NCI-H1417 (cell line): Measurements from ENCODE around the gene FUCA1.
"Not testable (repeated sequence)": the region's sequence is repeated elsewhere in the genome, so short reads cannot be mapped to it uniquely, and the experiment has no call there.

Experiments
- DNase-seq, 3 experiments: peaks; one replicate each; lab custom pipeline; 2025; lab: John Stamatoyannopoulos, UW

FUCA1 gene

DNA sequence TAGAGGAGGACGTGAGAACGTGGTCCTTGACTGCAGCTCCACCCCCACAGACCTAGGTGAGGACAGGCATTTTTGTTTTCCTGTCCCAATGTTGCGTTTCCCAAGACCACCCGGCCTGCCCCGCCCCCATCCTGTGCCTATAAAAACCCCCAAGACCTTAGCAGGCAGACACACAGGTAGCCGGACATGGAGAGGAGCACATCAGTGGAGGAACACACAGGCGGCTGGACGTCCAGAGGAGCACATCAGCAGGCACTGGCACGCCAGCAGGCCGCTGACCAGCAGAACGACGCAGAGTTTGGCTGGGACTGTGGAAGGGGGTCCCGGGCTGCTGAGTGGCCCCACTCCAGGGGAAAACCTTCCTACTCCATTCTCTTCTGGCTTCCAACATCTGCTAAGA lies 30.2 kb downstream of the FUCA1 start:
- DNase-seq, result no peak

DNA sequence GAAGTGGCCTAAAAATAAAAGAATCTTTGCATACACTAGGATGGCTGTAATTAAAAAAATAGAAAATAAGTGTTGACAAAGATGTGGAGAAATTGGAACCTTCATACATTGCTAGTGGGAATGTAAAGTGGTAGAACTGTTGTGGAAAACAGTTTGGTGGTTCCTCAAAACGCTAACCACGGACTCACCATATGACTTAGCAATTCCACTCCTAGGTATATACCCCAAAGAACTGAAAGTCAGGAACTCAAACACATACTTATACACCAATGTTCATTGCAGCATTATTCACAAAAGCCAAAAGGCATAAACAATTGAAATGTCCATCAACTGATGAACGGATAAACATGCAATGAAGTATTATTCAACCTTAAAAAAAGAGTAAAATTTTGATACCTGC lies 32.1 kb downstream of the FUCA1 start:
- DNase-seq, result no peak

GRCh38 chr1:23834156-23834555 lies 33.9 kb downstream of the FUCA1 start:
- not testable (repeated sequence) for DNase-seq

GRCh38 chr1:23827717-23828116 lies 40.4 kb downstream of the FUCA1 start:
- no peak for DNase-seq

DNA sequence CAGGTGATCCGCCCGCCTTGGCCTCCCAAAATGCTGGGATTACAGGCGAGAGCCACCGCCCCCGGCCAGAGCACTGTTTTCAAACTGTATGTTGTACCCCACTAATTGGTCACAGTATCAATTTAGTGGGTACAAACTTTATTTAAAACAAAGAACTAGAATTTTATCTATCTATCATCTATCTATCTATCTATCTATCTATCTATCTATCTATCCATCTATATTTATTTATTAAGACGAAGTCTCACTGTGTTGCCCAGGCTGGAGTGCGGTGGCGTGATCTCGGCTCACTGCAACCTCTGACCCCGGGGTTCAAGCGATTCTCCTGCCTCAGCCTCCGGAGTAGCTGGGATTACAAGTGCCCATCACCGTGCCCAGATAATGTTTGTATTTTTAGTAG lies 41.5 kb downstream of the FUCA1 start:
- DNase-seq, result not testable (repeated sequence)

DNA sequence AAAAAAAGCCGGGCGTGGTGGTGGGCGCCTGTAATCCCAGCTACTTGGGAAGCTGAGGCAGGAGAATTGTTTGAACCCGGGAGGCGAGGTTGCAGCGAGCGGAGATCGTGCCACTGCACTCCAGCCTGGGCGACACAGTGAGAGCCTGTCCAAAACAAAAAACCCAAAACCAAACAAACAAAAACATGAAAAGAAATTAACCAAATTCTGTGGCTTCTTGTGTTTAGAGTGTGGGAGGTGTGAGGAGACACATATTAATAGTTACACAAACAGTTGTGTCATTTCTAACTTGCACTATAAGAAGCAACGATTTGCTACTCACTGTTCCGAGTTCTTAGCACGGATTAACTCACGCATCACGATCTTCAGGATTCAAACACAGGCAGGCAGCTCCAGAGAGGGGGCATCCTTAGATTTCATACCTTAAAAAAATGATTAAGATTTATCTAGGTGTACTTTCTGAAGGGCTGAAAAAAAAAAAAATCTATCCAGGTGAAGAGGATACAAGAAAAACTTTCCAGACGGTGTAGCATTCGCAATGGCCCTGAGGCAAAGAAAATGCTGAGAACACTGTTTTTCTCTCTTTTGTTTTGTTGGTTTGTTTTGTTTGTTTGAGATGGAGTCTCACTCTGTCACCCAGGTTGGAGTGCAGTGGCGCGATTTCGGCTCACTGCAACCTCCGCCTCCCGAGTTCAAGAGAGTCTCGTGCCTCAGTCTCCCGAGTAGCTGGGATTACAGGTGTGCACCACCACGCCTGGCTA lies 42.1 kb downstream of the FUCA1 start:
- DNase-seq, result no peak

DNA sequence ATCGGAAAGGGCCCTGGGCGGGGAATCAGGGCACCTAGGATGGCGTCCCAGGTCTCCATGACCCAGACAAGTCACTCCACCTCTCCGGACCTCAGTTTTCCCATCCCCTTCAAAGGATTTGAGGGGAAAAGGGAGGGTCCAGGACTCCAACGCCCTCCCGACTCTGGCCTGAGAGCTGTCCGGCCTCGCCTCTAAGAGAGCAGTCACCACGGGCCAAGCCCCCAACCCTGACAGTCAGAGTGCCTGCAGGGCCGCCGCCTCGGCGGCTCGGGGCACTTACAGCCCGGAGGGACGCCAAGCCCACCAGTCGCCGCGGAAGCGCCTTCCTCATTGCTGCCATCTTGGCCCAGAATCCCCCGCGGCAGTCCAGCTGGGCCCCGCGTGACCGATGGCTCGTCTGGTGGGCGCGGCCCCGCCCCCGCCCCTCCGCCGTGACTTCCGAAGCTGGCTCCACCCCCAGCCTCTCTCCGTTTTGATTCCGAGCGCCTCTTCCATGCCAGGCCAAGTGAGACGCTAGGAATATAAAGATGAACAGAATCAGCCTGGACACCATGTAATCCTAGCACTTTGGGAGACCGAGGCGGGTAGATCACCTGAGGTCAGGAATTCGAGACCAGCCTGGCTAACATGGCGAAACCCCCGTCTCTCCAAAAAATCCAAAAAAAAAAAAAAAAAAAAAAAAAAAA lies 42.9 kb downstream of the FUCA1 start, which contains the start of gene HMGCL:
TSS of gene HMGCL (minus strand) at position 354 of the 686 bp plus-strand sequence. CDS start at position 340, 14 bp downstream.
- DNase-seq, result peak; percentile 89 to 93 (median 91)

GRCh38 chr1:23824711-23825075 lies 43.4 kb downstream of the FUCA1 start:
- no peak for DNase-seq

- DNase-seq, result no peak
These were observed 44.3 kb downstream of the FUCA1 start for GRCh38 chr1:23823767-23824166.

GRCh38 chr1:23817633-23818032 lies 50.5 kb downstream of the FUCA1 start:
- DNase-seq, result no peak

GRCh38 chr1:23816906-23817305 lies 51.2 kb downstream of the FUCA1 start:
- DNase-seq, result no peak

DNA sequence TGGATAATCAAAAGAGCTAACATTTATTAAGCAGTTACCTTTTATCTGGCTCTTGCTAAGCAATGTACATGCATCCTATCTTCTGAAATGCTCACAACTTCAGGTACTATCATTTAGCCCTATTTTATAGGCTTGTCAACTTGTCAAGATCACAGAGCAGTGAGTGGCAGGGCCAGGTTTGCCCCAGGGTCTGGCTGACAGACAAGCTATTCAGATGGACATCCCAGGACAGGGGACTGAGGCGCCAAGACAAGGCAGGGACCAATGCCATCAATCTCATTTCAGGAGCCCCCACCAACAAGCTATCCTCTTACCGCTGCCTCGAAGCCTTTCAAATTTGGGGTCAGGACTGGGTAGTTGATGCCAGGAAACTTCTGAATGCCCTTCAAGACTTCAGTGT lies 51.7 kb downstream of the FUCA1 start:
- no peak for DNase-seq

- DNase-seq, result no peak
These were observed 54.1 kb downstream of the FUCA1 start for GRCh38 chr1:23814016-23814415.

- DNase-seq, result peak in 2 of 3 experiments; percentile 5 to 14
These were observed 57.1 kb downstream of the FUCA1 start for GRCh38 chr1:23810818-23811540.

DNA sequence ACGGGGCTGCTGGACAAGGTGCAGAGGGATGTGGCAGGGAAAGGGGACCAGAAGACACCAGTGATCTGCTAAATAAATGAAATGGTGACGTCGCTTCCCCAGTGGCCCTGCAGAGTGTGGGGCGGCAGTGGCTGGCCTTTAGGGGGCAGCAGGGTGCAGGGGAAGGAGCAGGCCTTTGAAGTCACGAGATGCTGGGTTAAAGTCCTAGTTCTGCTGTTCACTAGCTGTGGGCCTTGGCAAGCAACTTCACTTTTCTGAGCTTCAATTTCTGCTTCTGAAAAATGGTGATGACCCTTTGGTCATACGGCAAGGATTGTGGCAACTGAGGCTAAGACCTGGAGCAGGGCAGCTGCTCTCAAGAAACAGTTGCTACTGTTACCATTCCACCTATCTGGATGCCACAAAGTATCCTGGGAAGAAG lies 58.3 kb downstream of the FUCA1 start:
- DNase-seq, result peak; percentile 36 to 58 (median 52)

DNA sequence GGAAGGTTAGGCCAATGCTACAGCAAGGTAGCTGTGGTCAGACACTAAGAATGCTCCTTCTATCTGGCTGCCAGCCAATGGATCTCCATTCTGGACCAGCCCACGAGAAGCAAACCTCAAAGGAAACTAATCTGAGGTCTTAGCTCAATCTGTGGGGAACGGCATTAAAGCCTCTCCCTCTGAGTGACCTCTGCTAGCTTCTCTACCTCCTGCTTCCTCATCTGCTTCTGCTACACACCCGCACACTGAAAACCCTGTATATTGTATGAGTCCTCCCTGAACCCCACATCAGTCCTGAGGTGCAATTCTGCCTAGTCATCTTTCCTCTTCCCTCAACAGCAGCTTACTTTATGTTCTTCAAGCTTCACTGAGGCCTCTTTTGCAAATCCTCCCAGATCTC lies 60.6 kb downstream of the FUCA1 start:
- DNase-seq, result no peak

DNA sequence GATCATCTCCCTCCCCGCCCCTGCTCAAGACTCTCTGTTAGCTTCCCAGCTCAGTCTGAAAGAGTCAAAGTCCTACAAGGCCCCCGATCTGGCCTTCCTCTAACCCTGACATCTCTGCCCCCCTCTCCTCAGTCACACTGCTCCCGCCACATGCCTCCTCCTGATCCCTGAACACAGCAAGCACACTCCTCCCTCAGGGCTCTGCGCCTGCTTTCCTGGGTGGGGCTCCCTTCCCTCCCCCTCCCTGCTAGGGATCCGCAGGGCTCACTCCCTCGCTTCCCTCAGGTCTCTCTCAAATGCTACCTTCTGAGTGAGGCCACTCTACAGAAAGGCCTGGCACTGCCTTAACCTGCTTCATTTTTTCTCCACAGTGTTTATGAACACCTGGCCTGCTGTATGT lies 61.8 kb downstream of the FUCA1 start:
- DNase-seq, result no peak

- DNase-seq, result no peak
These were observed 63.1 kb downstream of the FUCA1 start for GRCh38 chr1:23805025-23805424.

DNA sequence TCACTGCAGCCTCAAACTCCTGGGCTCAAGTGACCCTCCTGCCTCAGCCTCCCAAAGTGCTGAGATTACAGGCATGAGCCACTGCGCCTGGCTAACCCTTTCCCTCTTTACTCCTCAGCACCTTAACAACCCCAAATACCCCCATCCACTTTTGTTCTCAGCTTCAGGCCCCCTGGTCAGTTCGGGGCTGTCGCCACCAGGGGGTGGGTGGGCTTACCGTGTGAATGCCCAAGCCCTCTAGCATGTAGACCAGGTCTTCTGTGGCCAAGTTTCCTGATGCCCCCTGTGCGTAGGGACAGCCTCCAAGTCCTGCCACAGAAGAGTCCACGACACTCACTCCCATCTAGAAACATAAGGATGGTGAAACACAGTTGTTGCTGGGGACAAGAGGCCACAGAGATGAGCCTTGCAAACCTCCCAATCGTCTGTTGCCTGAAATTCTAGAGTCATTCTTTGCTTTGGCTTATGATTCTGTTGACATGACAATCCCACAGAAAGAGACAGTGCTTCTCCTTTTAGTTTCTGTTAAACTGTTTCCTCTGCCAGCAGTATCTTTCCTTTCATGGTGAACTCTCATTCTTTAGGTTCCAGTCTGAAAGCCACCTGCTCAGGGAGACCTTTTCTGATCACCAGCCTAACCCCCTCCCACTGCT lies 63.8 kb downstream of the FUCA1 start:
- no peak for DNase-seq

DNA sequence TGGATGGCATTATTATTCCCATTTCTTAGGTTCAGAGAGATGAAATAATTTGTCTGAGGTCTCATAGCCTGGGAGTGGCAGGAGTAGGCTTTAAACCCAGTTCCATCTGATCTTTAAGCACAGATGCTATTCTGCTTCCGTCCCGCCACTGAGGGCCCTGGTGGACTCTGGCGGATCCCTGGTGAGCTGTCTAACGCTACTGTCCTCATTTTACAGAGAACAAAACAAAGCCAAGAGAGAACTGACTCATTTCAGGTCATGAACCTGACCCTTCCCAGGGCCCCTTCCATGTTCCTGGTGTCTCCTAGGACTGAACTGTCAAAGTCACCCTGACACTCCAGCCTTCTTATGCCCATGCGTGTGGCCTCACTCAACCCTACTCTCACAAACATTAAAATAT lies 64.4 kb downstream of the FUCA1 start:
- DNase-seq, result no peak

- not testable (repeated sequence) for DNase-seq
These were observed 65.2 kb downstream of the FUCA1 start for GRCh38 chr1:23802809-23803342.

DNA sequence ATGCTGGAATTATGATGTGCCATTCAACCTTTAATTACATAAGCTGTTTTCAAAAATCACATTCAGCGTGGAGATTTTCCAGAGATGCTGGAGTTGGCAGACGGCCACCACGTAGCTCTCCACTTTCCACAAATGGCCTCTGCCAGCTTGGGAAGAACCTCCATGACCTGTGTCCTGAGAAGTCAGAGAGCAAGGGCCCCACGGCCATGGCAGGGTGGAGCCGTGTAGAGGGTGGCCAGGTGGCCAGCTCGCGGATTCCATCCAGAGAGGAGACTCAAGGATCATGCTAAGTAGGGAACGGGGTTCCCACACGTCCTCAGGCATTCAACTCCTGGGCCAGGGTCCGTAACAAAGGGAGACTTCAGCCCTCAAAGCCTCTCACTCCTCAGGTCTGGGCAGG lies 66.2 kb downstream of the FUCA1 start:
- peak in 1 of 3 experiments; percentile 56 for DNase-seq
